Nephron (organoid): ENCODE results near the gene SENP6.

Experiments
- H3K27ac Mint-ChIP-seq, 3 experiments: 2 replicates each; pipeline ENCODE4 v1.8.0; 2020; ENCODE audit warnings: mixed read lengths in 3 of 3, mild to moderate bottlenecking in 2 of 3, moderate library complexity in 1 of 3
- H3K27me3 Mint-ChIP-seq: 2 replicates; pipeline ENCODE4 v1.8.0; 2021; ENCODE audit warnings: low read depth, mild to moderate bottlenecking, moderate library complexity, mixed read lengths
- H3K36me3 Mint-ChIP-seq: 2 replicates; pipeline ENCODE4 v1.8.0; 2020; ENCODE audit warnings: low read depth, mixed read lengths
- H3K4me1 Mint-ChIP-seq: 2 replicates; pipeline ENCODE4 v1.8.0; 2020; ENCODE audit warnings: mixed read lengths
- H3K4me3 Mint-ChIP-seq, 3 experiments: 2 replicates each; pipeline ENCODE4 v1.8.0; 2020; ENCODE audit warnings: mild to moderate bottlenecking in 3 of 3, mixed read lengths in 3 of 3, moderate library complexity in 2 of 3
- H3K9me3 Mint-ChIP-seq: 2 replicates; pipeline ENCODE4 v1.8.0; 2020; ENCODE audit warnings: mixed read lengths
- TF ChIP-seq, protein P1 (sequence below), 3 experiments: fragments of 200-600 bp; sonication (generic); IDR thresholded peaks; one replicate each; pipeline ENCODE4 v1.5.0; 2021; ENCODE audit warnings: antibody characterized with exemption in 3 of 3; ENCODE audit not compliant: unreplicated experiment in 3 of 3

Gene SENP6

DNA sequence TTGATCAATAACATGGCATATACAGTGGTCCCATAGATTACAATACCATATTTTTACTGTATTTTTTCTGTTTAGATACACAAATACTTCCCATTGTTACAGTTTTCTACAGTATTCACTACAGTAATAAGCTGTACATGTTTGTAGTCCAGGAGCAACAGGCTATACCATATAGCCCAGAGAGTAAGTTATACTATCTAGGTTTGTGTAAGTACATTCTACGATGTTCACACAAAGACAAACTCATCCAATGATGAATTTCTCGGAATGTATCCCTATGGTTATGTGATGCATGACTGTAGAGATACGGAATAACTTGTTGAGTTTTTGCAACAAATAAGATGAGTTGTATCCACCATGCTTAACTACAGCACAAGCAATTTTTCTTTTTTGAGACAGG lies 143.7 kb downstream of the SENP6 start:
- H3K4me1 Mint-ChIP-seq = peaks cover 16% of the 10 kb centered on the region
- no peak overlapping the region for H3K4me3 Mint-ChIP-seq
- no peaks in the 10 kb centered on the region for H3K36me3 Mint-ChIP-seq
- TF ChIP-seq, protein P1, sequence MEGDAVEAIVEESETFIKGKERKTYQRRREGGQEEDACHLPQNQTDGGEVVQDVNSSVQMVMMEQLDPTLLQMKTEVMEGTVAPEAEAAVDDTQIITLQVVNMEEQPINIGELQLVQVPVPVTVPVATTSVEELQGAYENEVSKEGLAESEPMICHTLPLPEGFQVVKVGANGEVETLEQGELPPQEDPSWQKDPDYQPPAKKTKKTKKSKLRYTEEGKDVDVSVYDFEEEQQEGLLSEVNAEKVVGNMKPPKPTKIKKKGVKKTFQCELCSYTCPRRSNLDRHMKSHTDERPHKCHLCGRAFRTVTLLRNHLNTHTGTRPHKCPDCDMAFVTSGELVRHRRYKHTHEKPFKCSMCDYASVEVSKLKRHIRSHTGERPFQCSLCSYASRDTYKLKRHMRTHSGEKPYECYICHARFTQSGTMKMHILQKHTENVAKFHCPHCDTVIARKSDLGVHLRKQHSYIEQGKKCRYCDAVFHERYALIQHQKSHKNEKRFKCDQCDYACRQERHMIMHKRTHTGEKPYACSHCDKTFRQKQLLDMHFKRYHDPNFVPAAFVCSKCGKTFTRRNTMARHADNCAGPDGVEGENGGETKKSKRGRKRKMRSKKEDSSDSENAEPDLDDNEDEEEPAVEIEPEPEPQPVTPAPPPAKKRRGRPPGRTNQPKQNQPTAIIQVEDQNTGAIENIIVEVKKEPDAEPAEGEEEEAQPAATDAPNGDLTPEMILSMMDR (IDR thresholded peaks at IDR 0.05; ENCODE audit: unreplicated experiment in 3 of 3) = no peak
- no peak overlapping the region for H3K27ac Mint-ChIP-seq
- H3K27me3 Mint-ChIP-seq = peaks cover 5% of the 10 kb centered on the region
- H3K9me3 Mint-ChIP-seq = no peaks in the 10 kb centered on the region

DNA sequence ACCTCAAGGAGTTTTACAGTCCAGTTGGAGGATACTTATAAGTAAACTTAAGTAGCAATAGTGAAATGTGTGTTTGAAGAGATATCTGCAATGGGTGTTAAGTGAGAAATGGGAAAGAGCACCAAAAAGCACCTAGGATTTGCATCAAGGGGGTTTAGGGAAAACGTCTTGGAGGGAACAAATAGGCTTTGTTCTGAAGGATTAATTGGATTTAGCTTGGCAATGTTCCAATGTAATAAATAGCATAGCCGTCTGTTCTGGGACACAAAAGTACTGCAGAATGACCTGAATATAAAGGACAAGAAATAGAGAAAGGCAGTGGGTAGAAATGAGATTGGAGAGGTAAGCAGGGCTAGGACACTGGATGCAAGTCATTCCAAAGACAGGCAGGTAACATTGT lies 144.5 kb downstream of the SENP6 start:
- Mint-ChIP-seq H3K27ac (peak overlapping the region in 2 of 3 experiments; percentile 6 to 23), H3K4me3 (peak overlapping the region; percentile 7 to 38 (median 34)), H3K36me3 (no peaks in the 10 kb centered on the region), H3K4me1 (peaks cover 22% of the 10 kb centered on the region), H3K9me3 (no peaks in the 10 kb centered on the region), H3K27me3 (peaks cover 5% of the 10 kb centered on the region)
- TF ChIP-seq, protein P1 (IDR thresholded peaks at IDR 0.05; ENCODE audit: unreplicated experiment in 3 of 3) = no peak

DNA sequence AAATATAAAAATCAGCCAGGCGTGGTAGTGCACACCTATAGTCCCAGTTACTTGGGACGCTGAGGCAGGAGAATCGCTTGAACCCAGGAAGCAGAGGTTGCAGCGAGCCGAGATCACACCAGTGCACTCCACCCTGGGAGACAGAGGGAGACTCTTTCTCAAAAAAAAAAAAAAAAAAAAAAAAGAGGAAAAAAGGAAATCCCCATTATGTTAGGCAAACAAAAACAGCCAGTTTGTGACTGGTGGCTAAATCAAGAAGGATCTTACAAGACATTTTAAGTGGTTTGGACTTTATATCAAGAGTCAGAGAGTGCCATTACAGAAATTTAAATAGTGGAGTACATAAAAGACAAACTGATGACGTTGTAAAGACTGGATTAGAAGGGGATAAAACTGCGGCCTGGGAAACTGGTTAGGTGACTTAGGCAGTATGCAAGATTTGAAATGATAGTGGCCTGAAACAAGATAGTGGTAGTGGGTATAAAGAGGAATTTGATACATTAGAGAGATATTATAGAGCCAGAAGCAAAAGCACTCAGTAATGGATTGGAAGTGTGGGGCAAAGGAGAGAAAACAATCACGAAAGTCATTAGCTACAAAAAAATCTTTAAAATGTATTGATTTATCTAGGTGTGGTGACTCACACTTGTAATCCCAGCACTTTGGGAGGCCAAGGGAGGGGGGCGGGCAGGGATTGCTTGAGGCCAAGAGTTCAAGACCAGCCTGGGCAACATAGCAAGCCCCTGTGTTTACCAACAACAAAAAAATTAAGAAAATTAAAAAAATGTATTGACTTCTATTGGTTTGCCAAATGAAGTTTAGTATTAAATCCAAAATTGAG lies 145.7 kb downstream of the SENP6 start:
- Mint-ChIP-seq H3K4me1 (peaks cover 22% of the 10 kb centered on the region), H3K36me3 (no peaks in the 10 kb centered on the region), H3K9me3 (no peaks in the 10 kb centered on the region)

DNA sequence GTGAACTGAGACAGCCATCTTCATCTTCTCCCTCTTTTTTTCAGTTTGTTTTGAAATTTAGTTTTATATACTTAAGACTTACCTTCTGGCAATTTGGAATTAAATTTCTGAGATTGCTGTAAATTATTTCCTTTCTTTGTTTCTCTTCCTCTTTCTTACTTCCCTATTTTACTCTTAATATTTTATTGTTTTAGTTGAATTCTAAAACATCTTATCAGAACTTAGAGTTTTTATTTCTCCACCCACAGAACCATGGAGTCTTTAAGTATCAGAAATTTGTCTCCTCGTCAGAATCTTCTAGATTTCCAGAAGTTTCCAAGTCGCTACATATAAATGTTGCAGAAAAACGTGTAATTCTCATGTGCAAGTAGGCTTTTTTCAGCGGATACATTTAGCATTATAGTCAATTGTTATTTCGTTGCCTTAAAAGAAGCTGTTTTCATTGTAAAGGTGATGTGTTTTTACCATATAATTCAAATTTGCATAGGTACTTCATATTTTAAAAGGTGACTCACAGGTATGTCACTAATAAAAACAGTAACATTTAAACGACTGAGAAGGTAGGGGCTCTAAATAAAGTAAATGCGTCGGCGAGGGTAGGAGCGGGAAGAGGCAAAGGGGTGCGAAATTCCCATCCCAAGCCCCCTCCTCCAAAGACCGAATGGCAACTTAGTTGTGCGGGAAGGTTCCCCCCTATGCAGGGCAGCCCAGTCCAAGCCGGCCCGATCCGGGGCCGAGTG lies 146.5 kb downstream of the SENP6 start:
- no peaks in the 10 kb centered on the region for H3K36me3 Mint-ChIP-seq
- H3K27ac Mint-ChIP-seq = peak overlapping the region; percentile 82 to 95 (median 87)
- peaks cover 5% of the 10 kb centered on the region for H3K27me3 Mint-ChIP-seq
- TF ChIP-seq, protein P1 (IDR thresholded peaks at IDR 0.05; ENCODE audit: unreplicated experiment in 3 of 3) = no peak
- peaks cover 22% of the 10 kb centered on the region for H3K4me1 Mint-ChIP-seq
- H3K4me3 Mint-ChIP-seq = peak overlapping the region; percentile 95 to 97 (median 96)
- no peaks in the 10 kb centered on the region for H3K9me3 Mint-ChIP-seq

More for the DNA sequence above, 145.7 kb downstream of the SENP6 start:
- TF ChIP-seq, protein P1 (IDR thresholded peaks at IDR 0.05; ENCODE audit: unreplicated experiment in 3 of 3) = no peak
- peak overlapping the region; percentile 10 to 53 (median 48) for H3K27ac Mint-ChIP-seq
- H3K4me3 Mint-ChIP-seq = peak overlapping the region; percentile 73 to 86 (median 78)
- H3K27me3 Mint-ChIP-seq = peaks cover 5% of the 10 kb centered on the region

DNA sequence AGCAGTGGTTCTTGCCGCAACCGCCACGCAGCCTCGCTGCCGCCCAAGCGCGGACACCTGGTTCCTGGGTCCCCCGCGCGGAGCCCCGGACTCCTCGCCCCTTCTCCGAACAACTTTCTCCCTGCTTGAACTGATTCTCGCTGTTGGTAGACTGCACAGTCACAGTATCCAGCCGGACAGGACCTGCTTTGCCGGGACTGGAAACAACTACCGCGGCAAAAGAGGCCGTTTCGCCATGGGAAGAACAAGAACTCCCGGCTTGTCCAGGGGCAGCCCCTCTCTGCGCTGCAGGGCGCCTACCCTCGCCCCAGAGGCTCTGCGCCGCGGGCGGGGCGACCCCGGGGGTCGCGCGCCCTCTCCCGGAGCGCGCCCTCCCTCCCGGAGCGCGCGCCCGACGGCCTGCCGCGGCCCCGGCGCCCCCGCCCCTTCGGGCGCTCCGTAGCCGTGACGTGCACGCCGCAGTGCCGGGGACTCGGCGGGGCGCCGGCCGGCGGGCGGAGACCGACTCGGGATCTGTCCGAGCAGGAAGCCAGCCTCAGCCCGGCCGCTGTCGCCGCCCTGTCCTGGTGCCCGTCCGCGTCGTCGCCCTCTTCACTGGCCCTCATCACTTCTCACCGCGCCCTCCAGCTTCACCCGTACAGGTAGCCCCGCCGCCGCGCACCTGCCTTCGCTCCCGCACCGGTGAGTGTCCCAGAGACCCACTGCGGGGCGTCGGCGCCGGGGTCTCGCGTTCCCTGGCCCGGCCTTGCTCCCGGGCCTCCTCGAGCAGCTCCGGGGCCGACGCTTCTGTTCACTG lies 147.3 kb downstream of the SENP6 start, which contains the start of gene MYO6:
Gene MYO6 (plus strand): TSS at position 497 of the 796 bp plus-strand sequence. CDS start 68,309 bp downstream, outside the sequence.
- peaks cover 5% of the 10 kb centered on the region for H3K27me3 Mint-ChIP-seq
- H3K36me3 Mint-ChIP-seq = no peaks in the 10 kb centered on the region
- peak within 1 kb of the TSS; percentile 82 to 96 (median 87) for H3K27ac Mint-ChIP-seq

More for the DNA sequence above, 147.3 kb downstream of the SENP6 start, which contains the start of gene MYO6:
- Mint-ChIP-seq H3K4me3 (peak within 1 kb of the TSS; percentile 95 to 98 (median 97)), H3K9me3 (no peaks in the 10 kb centered on the region), H3K4me1 (peaks cover 22% of the 10 kb centered on the region)
- TF ChIP-seq, protein P1 (IDR thresholded peaks at IDR 0.05; ENCODE audit: unreplicated experiment in 3 of 3) = no peak
